Measurements from ENCODE around the gene ZNF165. TPM values are rescaled to one million over a fixed set of nuclear protein-coding genes. Genes with fewer than 3 reads are reported as not detected.

Gene ZNF165
- total and polyA plus RNA-seq, 2 of the 13 experiments (the other 11 are each of a cell fraction or from before 2014, with no cell fraction given): 0.58 to 8.6 TPM

DNA sequence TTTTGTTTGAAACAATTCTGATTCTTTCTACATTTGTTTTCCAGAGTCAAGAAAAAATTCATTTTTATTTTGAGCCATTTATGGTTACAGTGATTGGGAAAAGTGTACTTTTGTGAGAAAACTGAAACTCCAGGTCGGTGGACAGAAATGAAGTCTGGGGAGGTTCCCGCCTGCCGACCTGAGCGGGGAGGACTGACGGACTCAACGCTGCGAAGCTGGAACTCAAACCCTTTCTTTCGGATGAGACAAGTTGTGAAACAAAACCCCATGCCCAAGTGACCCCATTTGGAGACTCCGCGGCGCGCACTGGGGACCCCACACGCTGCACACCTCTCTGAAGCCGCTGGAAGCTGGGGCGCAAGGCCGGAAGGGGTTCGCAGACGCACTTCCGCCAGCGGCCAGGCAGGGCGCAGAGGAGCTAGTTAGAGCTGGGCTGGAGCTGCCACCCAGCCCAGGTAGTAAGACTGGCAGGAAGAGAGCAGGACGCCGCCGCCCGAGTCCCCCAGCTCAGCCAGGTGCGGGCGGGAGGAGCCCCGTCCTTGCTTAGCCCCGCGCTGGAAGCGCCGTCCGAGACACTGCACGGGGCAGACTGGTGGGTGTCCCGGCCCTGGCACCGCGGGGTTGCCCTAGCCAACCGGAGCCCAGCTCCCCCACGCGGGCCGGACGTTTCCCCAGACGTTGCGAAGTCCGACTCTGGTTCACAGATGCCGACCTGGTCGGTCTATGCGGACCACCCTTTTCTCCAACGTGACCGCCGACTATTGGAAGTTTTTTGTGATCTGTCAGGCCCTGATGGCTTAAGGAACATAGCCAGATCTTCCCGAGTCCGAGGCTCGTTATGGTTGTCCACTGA lies 24.2 kb downstream of the ZNF165 start (continued):
- TF ChIP-seq ZBTB43 (CRISPR knock-in tag; conservative IDR thresholded peaks at IDR 0.05) (peak; percentile 74), ZNF605 (CRISPR knock-in tag; IDR thresholded peaks at IDR 0.05) (0 out of 2 replicates have a peak, but pooled peaks have one; percentile 57), ZNF775 (CRISPR knock-in tag; IDR thresholded peaks at IDR 0.05; ENCODE audit: borderline replicate concordance) (0 out of 2 replicates have a peak, but pooled peaks have one; percentile 21), POGK (CRISPR knock-in tag; conservative IDR thresholded peaks at IDR 0.05) (no peak), GTF2F1 (IDR thresholded peaks at IDR 0.05; ENCODE audit: low read length) (no peak), ZFY (CRISPR knock-in tag; IDR thresholded peaks at IDR 0.05) (peak; percentile 88), DRAP1 (CRISPR knock-in tag; IDR thresholded peaks at IDR 0.05) (peak; percentile 77), XBP1 (CRISPR knock-in tag; IDR thresholded peaks at IDR 0.05) (peak; percentile 39; the same call in 1 of the 2 replicates), ZNF644 (CRISPR knock-in tag; IDR thresholded peaks at IDR 0.05; ENCODE audit: low read depth) (peak; percentile 54; the same call in 1 of the 2 replicates), CENPT (CRISPR knock-in tag; IDR thresholded peaks at IDR 0.05; ENCODE audit: low read depth) (no peak), SP5 (CRISPR knock-in tag; IDR thresholded peaks at IDR 0.05; ENCODE audit: borderline replicate concordance, low read depth) (no peak), CBX1 (IDR thresholded peaks at IDR 0.05; ENCODE audit: low read depth) (peak; percentile 93), HOXD1 (CRISPR knock-in tag; IDR thresholded peaks at IDR 0.05) (peak; percentile 96), ZNF350 (CRISPR knock-in tag; IDR thresholded peaks at IDR 0.05; ENCODE audit: borderline replicate concordance, low read depth) (peak; percentile 92; the same call in 1 of the 2 replicates), CBFB (CRISPR knock-in tag; IDR thresholded peaks at IDR 0.05) (peak; percentile 51; the same call in 1 of the 2 replicates), ZNF850 (CRISPR knock-in tag; conservative IDR thresholded peaks at IDR 0.05) (0 out of 2 replicates have a peak, but pooled peaks have one; percentile 50), SALL1 (CRISPR knock-in tag; IDR thresholded peaks at IDR 0.05) (peak; percentile 92), RFXANK (CRISPR knock-in tag; IDR thresholded peaks at IDR 0.05) (0 out of 2 replicates have a peak, but pooled peaks have one; percentile 37), ZNF296 (CRISPR knock-in tag; conservative IDR thresholded peaks at IDR 0.05) (0 out of 2 replicates have a peak, but pooled peaks have one; percentile 55)
- TF ChIP-seq, protein P1, sequence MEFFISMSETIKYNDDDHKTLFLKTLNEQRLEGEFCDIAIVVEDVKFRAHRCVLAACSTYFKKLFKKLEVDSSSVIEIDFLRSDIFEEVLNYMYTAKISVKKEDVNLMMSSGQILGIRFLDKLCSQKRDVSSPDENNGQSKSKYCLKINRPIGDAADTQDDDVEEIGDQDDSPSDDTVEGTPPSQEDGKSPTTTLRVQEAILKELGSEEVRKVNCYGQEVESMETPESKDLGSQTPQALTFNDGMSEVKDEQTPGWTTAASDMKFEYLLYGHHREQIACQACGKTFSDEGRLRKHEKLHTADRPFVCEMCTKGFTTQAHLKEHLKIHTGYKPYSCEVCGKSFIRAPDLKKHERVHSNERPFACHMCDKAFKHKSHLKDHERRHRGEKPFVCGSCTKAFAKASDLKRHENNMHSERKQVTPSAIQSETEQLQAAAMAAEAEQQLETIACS (CRISPR knock-in tag; IDR thresholded peaks at IDR 0.05): peak; percentile 48; the same call in 1 of the 2 replicates
- TF ChIP-seq, protein P2, sequence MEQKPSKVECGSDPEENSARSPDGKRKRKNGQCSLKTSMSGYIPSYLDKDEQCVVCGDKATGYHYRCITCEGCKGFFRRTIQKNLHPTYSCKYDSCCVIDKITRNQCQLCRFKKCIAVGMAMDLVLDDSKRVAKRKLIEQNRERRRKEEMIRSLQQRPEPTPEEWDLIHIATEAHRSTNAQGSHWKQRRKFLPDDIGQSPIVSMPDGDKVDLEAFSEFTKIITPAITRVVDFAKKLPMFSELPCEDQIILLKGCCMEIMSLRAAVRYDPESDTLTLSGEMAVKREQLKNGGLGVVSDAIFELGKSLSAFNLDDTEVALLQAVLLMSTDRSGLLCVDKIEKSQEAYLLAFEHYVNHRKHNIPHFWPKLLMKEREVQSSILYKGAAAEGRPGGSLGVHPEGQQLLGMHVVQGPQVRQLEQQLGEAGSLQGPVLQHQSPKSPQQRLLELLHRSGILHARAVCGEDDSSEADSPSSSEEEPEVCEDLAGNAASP (CRISPR knock-in tag; IDR thresholded peaks at IDR 0.05; ENCODE audit: borderline replicate concordance): peak; percentile 39; the same call in 1 of the 2 replicates
- TF ChIP-seq, protein P3, sequence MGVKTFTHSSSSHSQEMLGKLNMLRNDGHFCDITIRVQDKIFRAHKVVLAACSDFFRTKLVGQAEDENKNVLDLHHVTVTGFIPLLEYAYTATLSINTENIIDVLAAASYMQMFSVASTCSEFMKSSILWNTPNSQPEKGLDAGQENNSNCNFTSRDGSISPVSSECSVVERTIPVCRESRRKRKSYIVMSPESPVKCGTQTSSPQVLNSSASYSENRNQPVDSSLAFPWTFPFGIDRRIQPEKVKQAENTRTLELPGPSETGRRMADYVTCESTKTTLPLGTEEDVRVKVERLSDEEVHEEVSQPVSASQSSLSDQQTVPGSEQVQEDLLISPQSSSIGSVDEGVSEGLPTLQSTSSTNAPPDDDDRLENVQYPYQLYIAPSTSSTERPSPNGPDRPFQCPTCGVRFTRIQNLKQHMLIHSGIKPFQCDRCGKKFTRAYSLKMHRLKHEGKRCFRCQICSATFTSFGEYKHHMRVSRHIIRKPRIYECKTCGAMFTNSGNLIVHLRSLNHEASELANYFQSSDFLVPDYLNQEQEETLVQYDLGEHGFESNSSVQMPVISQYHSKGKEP (CRISPR knock-in tag; IDR thresholded peaks at IDR 0.05): no peak

Measured in HepG2 (cell line).